Stimulated activated naive B cell treated with anti-CD40 and anti-IgM and Interleukin-4, amounts not matched to agents 10 μg/mL and 1 μg/mL and 100 μg/mL, for 72 hours (primary cell): ENCODE results near the gene ARHGEF28.

Experiments
- ATAC-seq, 2 donors: fragments of 150-1000 bp; cut with Tn5 transposase; replicated peaks; 2 replicates each; pipeline ENCODE4 v1.10.0; 2021; ENCODE audit warnings: moderate library complexity in 1 of 2
- DNase-seq: peaks from one replicate; pipeline ENCODE4 v3.0.0; 2021
- H3K27ac Mint-ChIP-seq: one replicate; pipeline ENCODE4 v1.8.0; 2022; ENCODE audit warnings: mild to moderate bottlenecking, mixed read lengths
- H3K27me3 Mint-ChIP-seq, 2 donors: one replicate each; pipeline ENCODE4 v1.8.0; 2022; ENCODE audit warnings: mixed read lengths in 2 of 2
- H3K36me3 Mint-ChIP-seq, 2 donors: one replicate each; pipeline ENCODE4 v1.8.0; 2022; ENCODE audit warnings: mixed read lengths in 2 of 2, mild to moderate bottlenecking in 1 of 2
- H3K4me1 Mint-ChIP-seq, 2 donors: one replicate each; pipeline ENCODE4 v1.8.0; 2022; ENCODE audit warnings: mixed read lengths in 2 of 2, mild to moderate bottlenecking in 1 of 2
- H3K4me3 Mint-ChIP-seq, 2 donors: one replicate each; pipeline ENCODE4 v1.8.0; 2022; ENCODE audit warnings: mild to moderate bottlenecking in 2 of 2, mixed read lengths in 2 of 2, moderate library complexity in 1 of 2
- H3K9me3 Mint-ChIP-seq, 2 donors: one replicate each; pipeline ENCODE4 v1.8.0; 2022; ENCODE audit warnings: mixed read lengths in 2 of 2, mild to moderate bottlenecking in 1 of 2

Gene ARHGEF28

DNA sequence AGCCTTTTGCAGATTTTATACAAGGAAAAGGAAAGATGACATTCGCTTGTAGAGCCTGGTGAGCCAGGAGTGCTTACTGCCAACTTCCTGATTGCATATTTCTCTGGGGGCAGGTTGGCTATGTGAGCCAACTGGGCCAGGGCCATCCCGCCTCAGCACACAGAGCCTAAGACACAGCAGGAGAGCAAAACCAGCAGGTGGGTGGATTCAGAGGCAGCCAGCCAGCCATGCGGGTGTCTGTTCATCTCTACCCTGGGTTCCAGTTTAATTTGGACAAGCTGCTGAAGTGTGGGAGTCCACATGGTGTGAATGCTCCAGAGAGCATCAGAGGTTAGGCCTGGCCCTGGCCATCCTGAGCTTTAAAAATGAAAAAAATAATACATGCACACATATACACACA, 291.4 kb downstream of the ARHGEF28 start:
- Mint-ChIP-seq H3K9me3 (no peaks in the 10 kb centered on the region), H3K36me3 (no peaks in the 10 kb centered on the region), H3K27me3 (peaks cover 0 to 5% of the 10 kb centered on the region in 2 donors), H3K27ac (no peak overlapping the region), H3K4me3 (no peak overlapping the region), H3K4me1 (no peaks in the 10 kb centered on the region)
- ATAC-seq (no peak), DNase-seq (no peak)

- H3K4me3 Mint-ChIP-seq = no peak overlapping the region
- no peaks in the 10 kb centered on the region for H3K36me3 Mint-ChIP-seq
- H3K27me3 Mint-ChIP-seq = peaks cover 0 to 5% of the 10 kb centered on the region in 2 donors
- no peaks in the 10 kb centered on the region for H3K4me1 Mint-ChIP-seq
- no peak overlapping the region for H3K27ac Mint-ChIP-seq
- H3K9me3 Mint-ChIP-seq = no peaks in the 10 kb centered on the region
- DNase-seq (no peak), ATAC-seq (no peak)
Measured at GRCh38 chr5:73917891-73918290, 291.9 kb downstream of the ARHGEF28 start.

DNA sequence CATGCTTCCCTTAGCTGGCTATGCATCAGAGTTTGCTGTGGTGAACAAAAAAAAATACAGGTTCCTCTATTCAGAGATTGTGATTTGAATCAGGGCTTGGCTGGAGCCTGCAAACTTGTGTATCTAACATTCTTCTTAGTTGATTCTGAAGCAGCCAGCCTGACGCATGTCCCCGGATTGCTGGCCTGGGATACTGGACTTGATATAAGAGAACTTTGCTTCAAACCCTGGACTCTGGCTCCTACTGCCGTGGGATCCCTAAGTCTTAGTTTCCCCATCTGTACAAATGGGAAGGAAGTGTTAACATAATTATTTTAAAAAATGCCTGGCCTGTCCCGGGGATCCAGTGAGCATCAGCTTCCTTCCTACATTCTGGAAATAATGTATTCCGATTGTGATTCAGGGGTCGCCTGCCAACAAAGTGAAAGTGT, 292.8 kb downstream of the ARHGEF28 start:
- no peak for DNase-seq
- no peaks in the 10 kb centered on the region for H3K9me3 Mint-ChIP-seq
- H3K36me3 Mint-ChIP-seq = no peaks in the 10 kb centered on the region
- H3K27ac Mint-ChIP-seq = no peak overlapping the region
- ATAC-seq = peak in 1 of 2 donors; percentile 31
- H3K27me3 Mint-ChIP-seq = peaks cover 0 to 5% of the 10 kb centered on the region in 2 donors
- no peaks in the 10 kb centered on the region for H3K4me1 Mint-ChIP-seq
- no peak overlapping the region for H3K4me3 Mint-ChIP-seq

DNA sequence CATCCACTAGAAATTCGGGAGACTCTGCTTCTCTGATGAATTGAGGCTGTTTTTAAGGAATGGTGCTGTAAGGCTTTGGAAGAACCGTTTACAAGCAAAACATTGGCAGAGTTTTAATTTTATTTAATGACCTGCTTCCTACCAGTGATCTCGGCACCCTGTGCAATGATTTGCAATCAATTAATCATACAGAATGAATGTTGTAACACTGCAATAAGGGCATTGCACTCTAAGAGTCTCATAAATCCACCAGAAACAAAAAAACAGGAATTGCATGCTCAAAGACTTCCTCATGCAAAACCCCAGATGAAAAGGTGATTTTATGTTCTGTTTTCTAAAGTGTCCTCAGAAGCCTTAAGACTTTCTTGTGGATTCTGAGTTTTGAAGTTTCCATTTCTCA, 295.7 kb downstream of the ARHGEF28 start:
- Mint-ChIP-seq H3K4me1 (no peaks in the 10 kb centered on the region), H3K27ac (no peak overlapping the region), H3K9me3 (no peaks in the 10 kb centered on the region), H3K27me3 (peaks cover 5 to 10% of the 10 kb centered on the region in 2 donors), H3K36me3 (no peaks in the 10 kb centered on the region), H3K4me3 (no peak overlapping the region)
- no peak for ATAC-seq
- no peak for DNase-seq

DNA sequence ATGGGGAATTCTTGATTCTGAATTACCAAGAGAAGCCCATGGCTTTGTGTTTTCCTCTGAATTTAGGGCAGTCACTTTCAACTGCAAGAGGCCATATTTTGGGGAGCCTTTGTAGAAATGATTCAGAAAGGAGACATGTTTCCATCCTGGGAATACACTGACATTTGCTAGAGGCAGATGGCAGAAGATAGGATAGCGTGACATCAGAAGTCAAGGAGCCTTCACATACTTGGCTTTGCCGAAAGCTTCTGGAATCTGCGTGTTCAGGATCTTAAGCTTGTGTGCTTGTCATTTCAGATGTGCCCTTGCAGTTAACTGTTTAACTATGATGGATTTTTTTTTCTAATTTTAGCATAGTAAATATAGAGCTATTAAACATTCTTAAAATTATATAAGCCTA, 296.2 kb downstream of the ARHGEF28 start:
- Mint-ChIP-seq H3K4me3 (no peak overlapping the region), H3K4me1 (no peaks in the 10 kb centered on the region), H3K27me3 (peaks cover 5 to 10% of the 10 kb centered on the region in 2 donors), H3K9me3 (no peaks in the 10 kb centered on the region), H3K27ac (no peak overlapping the region), H3K36me3 (no peaks in the 10 kb centered on the region)
- DNase-seq (no peak), ATAC-seq (no peak)

DNA sequence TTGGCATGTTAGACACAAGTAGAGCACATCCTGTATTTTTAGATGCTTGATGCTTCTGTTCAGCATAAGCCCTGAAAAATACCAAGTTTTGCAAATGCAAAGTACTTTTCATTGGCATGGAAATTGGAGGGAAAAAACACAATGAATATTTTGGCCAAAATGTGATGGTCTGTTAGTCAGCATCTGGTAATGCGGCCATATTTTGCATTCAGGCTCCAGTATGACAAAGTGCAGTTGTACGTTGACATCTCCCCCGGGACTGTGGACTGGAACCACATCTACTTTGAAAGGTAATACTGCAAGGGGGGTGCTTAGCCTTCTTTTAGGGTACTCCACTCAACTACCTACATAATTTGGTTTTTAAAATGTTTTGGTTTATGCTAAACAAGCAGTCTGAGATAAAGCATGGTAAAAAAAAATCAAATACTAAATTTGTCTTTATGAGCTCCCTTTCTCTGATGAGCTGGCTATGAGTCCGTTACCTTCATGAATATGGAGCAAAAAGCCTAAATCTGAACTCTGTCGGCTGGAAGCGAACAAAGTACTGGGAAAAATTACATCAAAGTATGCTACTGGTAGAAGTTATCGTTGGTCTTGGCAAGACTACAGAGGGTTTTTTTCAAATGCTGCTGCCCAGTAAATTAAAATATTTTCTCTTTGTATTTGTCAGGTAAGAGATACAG, 297.0 kb downstream of the ARHGEF28 start:
- no peak for ATAC-seq
- H3K4me3 Mint-ChIP-seq = no peak overlapping the region
- H3K4me1 Mint-ChIP-seq = no peaks in the 10 kb centered on the region
- no peaks in the 10 kb centered on the region for H3K36me3 Mint-ChIP-seq
- DNase-seq = no peak
- H3K9me3 Mint-ChIP-seq = no peaks in the 10 kb centered on the region
- H3K27me3 Mint-ChIP-seq = peaks cover 5 to 10% of the 10 kb centered on the region in 2 donors
- no peak overlapping the region for H3K27ac Mint-ChIP-seq

- ATAC-seq = no peak
- Mint-ChIP-seq H3K4me1 (no peaks in the 10 kb centered on the region), H3K9me3 (no peaks in the 10 kb centered on the region), H3K4me3 (no peak overlapping the region), H3K27me3 (peaks cover 5 to 6% of the 10 kb centered on the region in 2 donors), H3K36me3 (no peaks in the 10 kb centered on the region), H3K27ac (no peak overlapping the region)
- no peak for DNase-seq
Measured at GRCh38 chr5:73928476-73929070, 302.6 kb downstream of the ARHGEF28 start.

DNA sequence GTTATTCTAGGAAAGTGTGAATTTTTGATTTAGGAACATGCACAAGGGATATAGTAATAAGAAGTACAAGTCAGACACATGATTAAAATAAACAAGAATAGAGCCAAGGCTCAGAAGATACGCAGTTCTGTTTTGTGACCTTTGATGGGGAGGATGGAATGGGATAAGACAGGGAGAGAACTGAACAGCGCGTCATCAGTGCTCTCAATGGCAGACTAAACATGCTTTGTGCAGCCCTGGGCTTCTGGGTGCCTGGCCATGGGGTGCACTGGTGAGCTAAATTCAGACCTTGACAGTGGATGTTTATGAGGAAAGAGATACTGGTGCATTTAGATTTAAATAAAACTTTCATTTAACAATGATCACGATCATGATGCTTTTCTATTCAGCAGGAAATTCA, 309.7 kb downstream of the ARHGEF28 start:
- DNase-seq = no peak
- Mint-ChIP-seq H3K4me3 (no peak overlapping the region), H3K9me3 (no peaks in the 10 kb centered on the region), H3K36me3 (no peaks in the 10 kb centered on the region), H3K4me1 (no peaks in the 10 kb centered on the region), H3K27me3 (peaks cover 11 to 18% of the 10 kb centered on the region in 2 donors), H3K27ac (no peak overlapping the region)
- ATAC-seq = no peak

- Mint-ChIP-seq H3K27me3 (peaks cover 23% of the 10 kb centered on the region in 2 donors), H3K27ac (no peak overlapping the region), H3K4me1 (no peaks in the 10 kb centered on the region), H3K4me3 (no peak overlapping the region), H3K36me3 (no peaks in the 10 kb centered on the region), H3K9me3 (peaks cover 0 to 6% of the 10 kb centered on the region in 2 donors)
- no peak for DNase-seq
- ATAC-seq = no peak
Measured at GRCh38 chr5:73938280-73938937, 312.4 kb downstream of the ARHGEF28 start.

- H3K4me1 Mint-ChIP-seq = no peaks in the 10 kb centered on the region
- peaks cover 23% of the 10 kb centered on the region in 2 donors for H3K27me3 Mint-ChIP-seq
- ATAC-seq (no peak), DNase-seq (no peak)
- peaks cover 0 to 6% of the 10 kb centered on the region in 2 donors for H3K9me3 Mint-ChIP-seq
- H3K36me3 Mint-ChIP-seq = no peaks in the 10 kb centered on the region
- no peak overlapping the region for H3K27ac Mint-ChIP-seq
- H3K4me3 Mint-ChIP-seq = no peak overlapping the region
Measured at GRCh38 chr5:73938938-73939320, 312.9 kb downstream of the ARHGEF28 start.

GRCh38 chr5:73939557-73939956, 313.6 kb downstream of the ARHGEF28 start:
- H3K4me1 Mint-ChIP-seq = no peaks in the 10 kb centered on the region
- no peak for DNase-seq
- no peak overlapping the region for H3K27ac Mint-ChIP-seq
- no peaks in the 10 kb centered on the region for H3K36me3 Mint-ChIP-seq
- ATAC-seq = no peak
- peaks cover 3 to 10% of the 10 kb centered on the region in 2 donors for H3K9me3 Mint-ChIP-seq
- H3K4me3 Mint-ChIP-seq = no peak overlapping the region
- peaks cover 22 to 23% of the 10 kb centered on the region in 2 donors for H3K27me3 Mint-ChIP-seq

DNA sequence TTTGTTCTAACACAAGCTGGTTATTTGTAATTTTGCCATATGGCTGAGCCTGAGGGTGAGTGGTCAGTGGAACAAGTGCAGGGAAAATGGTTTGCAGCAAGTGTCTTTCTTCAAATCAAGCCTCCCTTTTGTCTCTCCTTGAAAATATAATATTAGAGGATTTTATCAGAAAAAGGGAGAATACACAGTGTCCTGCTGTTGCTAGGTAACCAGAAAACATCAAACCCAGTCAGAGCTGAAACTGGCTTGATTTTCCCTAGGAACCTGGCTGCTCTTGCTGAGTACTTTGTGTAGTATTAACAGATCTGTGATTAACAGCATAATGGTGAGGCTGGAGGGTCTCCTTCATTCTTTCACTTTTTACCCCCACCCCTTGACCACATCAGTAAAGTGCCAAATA, 314.0 kb downstream of the ARHGEF28 start:
- ATAC-seq (no peak), DNase-seq (no peak)
- H3K4me3 Mint-ChIP-seq = no peak overlapping the region
- no peaks in the 10 kb centered on the region for H3K4me1 Mint-ChIP-seq
- peaks cover 5 to 10% of the 10 kb centered on the region in 2 donors for H3K9me3 Mint-ChIP-seq
- no peaks in the 10 kb centered on the region for H3K36me3 Mint-ChIP-seq
- no peak overlapping the region for H3K27ac Mint-ChIP-seq
- H3K27me3 Mint-ChIP-seq = peaks cover 17 to 23% of the 10 kb centered on the region in 2 donors

GRCh38 chr5:73940801-73941200, 314.8 kb downstream of the ARHGEF28 start:
- Mint-ChIP-seq H3K9me3 (peaks cover 5 to 10% of the 10 kb centered on the region in 2 donors), H3K4me1 (no peaks in the 10 kb centered on the region), H3K36me3 (no peaks in the 10 kb centered on the region), H3K4me3 (no peak overlapping the region), H3K27me3 (peaks cover 12 to 21% of the 10 kb centered on the region in 2 donors), H3K27ac (no peak overlapping the region)
- no peak for ATAC-seq
- DNase-seq = no peak

GRCh38 chr5:73942783-73943182, 316.8 kb downstream of the ARHGEF28 start:
- DNase-seq (no peak), ATAC-seq (no peak)
- peaks cover 5 to 10% of the 10 kb centered on the region in 2 donors for H3K9me3 Mint-ChIP-seq
- peaks cover 8 to 16% of the 10 kb centered on the region in 2 donors for H3K27me3 Mint-ChIP-seq
- H3K4me3 Mint-ChIP-seq = no peak overlapping the region
- no peak overlapping the region for H3K27ac Mint-ChIP-seq
- H3K4me1 Mint-ChIP-seq = no peaks in the 10 kb centered on the region
- H3K36me3 Mint-ChIP-seq = no peaks in the 10 kb centered on the region

DNA sequence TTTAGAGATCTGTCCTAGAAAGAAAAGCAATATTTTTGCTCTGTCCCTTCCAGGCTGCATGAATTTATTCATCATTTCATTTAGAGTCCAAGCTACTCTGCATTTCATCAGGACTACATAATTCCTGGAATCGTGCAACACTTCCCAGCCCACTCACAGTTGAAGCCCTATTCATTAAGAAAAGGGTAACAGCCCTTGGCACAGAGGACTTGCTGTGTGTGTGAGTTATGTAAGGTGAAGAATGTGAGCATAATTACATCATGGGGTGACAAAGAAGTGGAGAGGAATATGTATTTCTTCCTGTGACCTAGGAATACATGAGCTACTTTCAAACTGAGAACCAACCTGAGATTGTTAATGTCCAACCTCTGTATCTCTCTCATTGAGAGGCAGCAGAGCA, 317.4 kb downstream of the ARHGEF28 start:
- H3K4me3 Mint-ChIP-seq = no peak overlapping the region
- DNase-seq (no peak), ATAC-seq (no peak)
- no peaks in the 10 kb centered on the region for H3K4me1 Mint-ChIP-seq
- no peak overlapping the region for H3K27ac Mint-ChIP-seq
- H3K36me3 Mint-ChIP-seq = no peaks in the 10 kb centered on the region
- peaks cover 5 to 10% of the 10 kb centered on the region in 2 donors for H3K9me3 Mint-ChIP-seq
- peaks cover 8 to 16% of the 10 kb centered on the region in 2 donors for H3K27me3 Mint-ChIP-seq
